Measurements from ENCODE around the gene SERPINA7. TPM values are rescaled to one million over a fixed set of nuclear protein-coding genes. Genes with fewer than 3 reads are reported as not detected.
"Not testable (repeated sequence)": the region's sequence is repeated elsewhere in the genome, so short reads cannot be mapped to it uniquely, and the experiment has no call there.

Gene SERPINA7
- total and polyA plus RNA-seq, 7 experiments from 2014 or later, result not detected

DNA sequence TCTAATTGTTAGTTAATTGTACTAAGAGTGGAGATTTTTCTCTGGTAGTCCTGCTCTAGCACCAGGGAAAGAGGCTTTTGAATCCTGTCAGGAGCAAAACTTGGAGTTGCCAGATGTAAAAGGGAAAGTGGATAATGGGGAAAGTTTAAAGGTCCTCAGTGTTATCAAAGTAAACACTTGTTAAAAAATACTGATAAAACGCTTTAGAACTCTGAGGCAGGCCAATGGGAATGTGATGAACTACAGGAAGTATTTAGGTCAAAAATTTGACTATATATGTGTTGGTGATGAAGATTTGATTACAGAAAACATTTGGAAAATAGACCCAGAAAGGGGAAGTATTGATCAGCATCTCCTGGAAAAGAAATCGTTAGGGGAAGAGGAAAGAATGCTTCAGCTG lies 32.8 kb downstream of the SERPINA7 start:
- no peak overlapping the region for H3K27ac Mint-ChIP-seq
- intact Hi-C loops (cut with micrococcal nuclease), result no loop called here
- POLR2A ChIA-PET, result no interaction called here
- no peak for ATAC-seq
- no peaks in the 10 kb centered on the region for H3K9me3 ChIP-seq (ENCODE audit: control insufficient read depth in 2 of 3, low read length in 3 of 3)
- CTCF ChIA-PET, result no interaction called here
- no peak overlapping the region for H3K4me3 ChIP-seq (ENCODE audit: low read length)
- no peaks in the 10 kb centered on the region for H3K4me1 ChIP-seq (ENCODE audit: control insufficient read depth in 2 of 2, insufficient read depth in 2 of 2, low read length in 2 of 2)
- no peaks in the 10 kb centered on the region for H3K4me1 Mint-ChIP-seq
- no peaks in the 10 kb centered on the region for H3K36me3 Mint-ChIP-seq
- H3K27ac ChIP-seq (ENCODE audit: low read depth, low read length), result no peak overlapping the region
- DNase-seq, result no peak
- H3K9me3 Mint-ChIP-seq, result peaks cover 0 to 12% (median 0%) of the 10 kb centered on the region in 11 donors
- H3K36me3 ChIP-seq (ENCODE audit: control insufficient read depth in 2 of 3, insufficient read depth in 3 of 3, low read length in 3 of 3), result no peaks in the 10 kb centered on the region
- H3K27me3 Mint-ChIP-seq, result no peaks in the 10 kb centered on the region
- H3K4me3 Mint-ChIP-seq, result no peak overlapping the region
- no peaks in the 10 kb centered on the region for H3K27me3 ChIP-seq (ENCODE audit: control insufficient read depth in 2 of 2, insufficient read depth in 2 of 2, low read length in 2 of 2)

- H3K4me3 Mint-ChIP-seq; H3K9me3 ChIP-seq (ENCODE audit: control insufficient read depth in 2 of 3, low read length in 3 of 3); DNase-seq; H3K4me1 ChIP-seq (ENCODE audit: control insufficient read depth in 2 of 2, insufficient read depth in 2 of 2, low read length in 2 of 2); H3K27me3 Mint-ChIP-seq; H3K27me3 ChIP-seq (ENCODE audit: control insufficient read depth in 2 of 2, insufficient read depth in 2 of 2, low read length in 2 of 2); POLR2A ChIA-PET; H3K4me3 ChIP-seq (ENCODE audit: low read length); CTCF ChIA-PET; H3K27ac Mint-ChIP-seq; ATAC-seq; H3K36me3 ChIP-seq (ENCODE audit: control insufficient read depth in 2 of 3, insufficient read depth in 3 of 3, low read length in 3 of 3); H3K27ac ChIP-seq (ENCODE audit: low read depth, low read length); H3K4me1 Mint-ChIP-seq; intact Hi-C loops (cut with micrococcal nuclease); H3K9me3 Mint-ChIP-seq; H3K36me3 Mint-ChIP-seq: not testable (repeated sequence)
Observed at GRCh38 chrX:106000609-106001008, 37.9 kb downstream of the SERPINA7 start.

DNA sequence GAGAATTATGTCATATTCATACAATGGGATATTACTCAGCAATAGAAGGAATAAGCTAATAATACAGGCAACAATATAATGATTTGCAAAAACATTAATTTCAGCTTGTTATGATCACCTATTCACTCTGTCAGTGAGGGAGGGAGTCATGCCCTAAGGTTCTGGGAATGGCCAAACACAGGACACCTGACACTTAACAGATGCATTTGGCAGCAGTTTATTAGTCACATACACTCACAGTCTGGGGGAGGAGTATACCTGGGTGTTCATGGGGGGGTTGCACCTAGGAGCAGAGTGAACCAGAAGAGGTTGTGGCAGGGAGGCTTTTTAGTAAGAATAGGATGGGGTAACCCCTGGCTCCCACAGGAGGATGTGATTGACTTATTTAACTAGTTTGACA lies 38.3 kb downstream of the SERPINA7 start:
- H3K4me1 ChIP-seq (ENCODE audit: control insufficient read depth in 2 of 2, insufficient read depth in 2 of 2, low read length in 2 of 2), result no peaks in the 10 kb centered on the region
- no peak overlapping the region for H3K27ac Mint-ChIP-seq
- H3K36me3 Mint-ChIP-seq, result no peaks in the 10 kb centered on the region
- H3K4me1 Mint-ChIP-seq, result no peaks in the 10 kb centered on the region
- intact Hi-C loops (cut with micrococcal nuclease), result no loop called here
- H3K36me3 ChIP-seq (ENCODE audit: control insufficient read depth in 2 of 3, insufficient read depth in 3 of 3, low read length in 3 of 3), result no peaks in the 10 kb centered on the region
- no peak overlapping the region for H3K4me3 ChIP-seq (ENCODE audit: low read length)
- no peak overlapping the region for H3K27ac ChIP-seq (ENCODE audit: low read depth, low read length)
- H3K27me3 ChIP-seq (ENCODE audit: control insufficient read depth in 2 of 2, insufficient read depth in 2 of 2, low read length in 2 of 2), result no peaks in the 10 kb centered on the region
- CTCF ChIA-PET, result no interaction called here
- DNase-seq (no peak), ATAC-seq (no peak)
- peaks cover 0 to 10% (median 2%) of the 10 kb centered on the region in 11 donors for H3K9me3 Mint-ChIP-seq
- no peak overlapping the region for H3K4me3 Mint-ChIP-seq
- POLR2A ChIA-PET, result no interaction called here
- H3K27me3 Mint-ChIP-seq, result no peaks in the 10 kb centered on the region
- no peaks in the 10 kb centered on the region for H3K9me3 ChIP-seq (ENCODE audit: control insufficient read depth in 2 of 3, low read length in 3 of 3)

DNA sequence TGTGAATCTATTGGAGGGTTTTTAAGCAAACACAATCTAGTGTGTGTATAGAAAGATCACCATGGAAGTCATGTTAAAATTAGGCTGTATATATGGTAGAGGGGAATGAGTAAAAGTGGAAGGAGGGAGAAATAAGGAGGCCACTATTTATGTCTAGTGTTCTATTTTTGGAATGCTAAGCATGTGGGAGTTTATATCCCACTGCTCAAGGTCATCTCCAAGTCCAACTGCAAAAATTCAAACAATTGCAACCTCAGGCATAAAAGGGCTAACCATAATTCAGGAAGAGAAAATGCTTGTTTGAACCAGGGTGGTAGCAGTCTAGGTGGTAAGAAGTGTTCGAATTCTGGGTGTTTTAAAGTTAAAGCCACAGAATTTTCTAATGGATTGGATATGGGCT lies 39.2 kb downstream of the SERPINA7 start:
- H3K4me1 ChIP-seq (ENCODE audit: control insufficient read depth in 2 of 2, insufficient read depth in 2 of 2, low read length in 2 of 2), result no peaks in the 10 kb centered on the region
- Mint-ChIP-seq H3K36me3 (no peaks in the 10 kb centered on the region), H3K27ac (no peak overlapping the region), H3K4me3 (no peak overlapping the region), H3K4me1 (no peaks in the 10 kb centered on the region), H3K9me3 (peaks cover 0 to 6% (median 2%) of the 10 kb centered on the region in 11 donors), H3K27me3 (no peaks in the 10 kb centered on the region)
- H3K9me3 ChIP-seq (ENCODE audit: control insufficient read depth in 2 of 3, low read length in 3 of 3), result no peaks in the 10 kb centered on the region
- H3K27me3 ChIP-seq (ENCODE audit: control insufficient read depth in 2 of 2, insufficient read depth in 2 of 2, low read length in 2 of 2), result no peaks in the 10 kb centered on the region
- no peak overlapping the region for H3K27ac ChIP-seq (ENCODE audit: low read depth, low read length)
- intact Hi-C loops (cut with micrococcal nuclease), result no loop called here
- no peak for ATAC-seq
- H3K36me3 ChIP-seq (ENCODE audit: control insufficient read depth in 2 of 3, insufficient read depth in 3 of 3, low read length in 3 of 3), result no peaks in the 10 kb centered on the region
- ChIA-PET POLR2A (no interaction called here), CTCF (no interaction called here)
- H3K4me3 ChIP-seq (ENCODE audit: low read length), result no peak overlapping the region
- no peak for DNase-seq

DNA sequence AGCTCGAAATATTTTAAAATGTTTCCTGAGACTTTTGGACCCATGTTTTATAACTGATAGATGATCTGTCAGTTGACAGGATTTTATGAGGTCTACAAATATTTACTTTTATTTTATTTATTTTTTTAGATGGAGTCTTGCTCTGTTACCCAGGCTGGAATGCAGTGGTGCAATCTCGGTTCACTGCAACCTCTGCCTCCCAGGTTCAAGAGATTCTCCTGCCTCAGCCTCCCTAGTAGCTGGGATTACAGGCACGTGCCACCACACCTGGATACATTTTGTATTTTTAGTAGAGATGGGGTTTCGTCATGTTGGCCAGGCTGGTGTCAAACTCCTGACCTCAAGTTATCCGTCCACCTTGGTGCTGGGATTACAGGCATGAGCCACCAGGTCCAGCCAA lies 50.0 kb downstream of the SERPINA7 start:
- H3K9me3 ChIP-seq (ENCODE audit: control insufficient read depth in 2 of 3, low read length in 3 of 3); H3K36me3 ChIP-seq (ENCODE audit: control insufficient read depth in 2 of 3, insufficient read depth in 3 of 3, low read length in 3 of 3); H3K27ac Mint-ChIP-seq; H3K4me3 Mint-ChIP-seq; DNase-seq; H3K27ac ChIP-seq (ENCODE audit: low read depth, low read length); intact Hi-C loops (cut with micrococcal nuclease); H3K4me1 Mint-ChIP-seq; H3K27me3 ChIP-seq (ENCODE audit: control insufficient read depth in 2 of 2, insufficient read depth in 2 of 2, low read length in 2 of 2); H3K27me3 Mint-ChIP-seq; H3K4me3 ChIP-seq (ENCODE audit: low read length); ATAC-seq; H3K9me3 Mint-ChIP-seq; H3K36me3 Mint-ChIP-seq; POLR2A ChIA-PET; H3K4me1 ChIP-seq (ENCODE audit: control insufficient read depth in 2 of 2, insufficient read depth in 2 of 2, low read length in 2 of 2); CTCF ChIA-PET: not testable (repeated sequence)

Other genes starting within 250 kb of the SERPINA7 start
- gene NRK, start 216.2 kb downstream of the SERPINA7 start, total RNA-seq, result not detected
- gene NRK, start 216.2 kb downstream of the SERPINA7 start, polyA plus RNA-seq, result not detected
- not detected for gene PWWP3B, start 129.6 kb upstream of the SERPINA7 start, total RNA-seq
- not detected for gene PWWP3B, start 129.6 kb upstream of the SERPINA7 start, polyA plus RNA-seq